Measurements from ENCODE around the gene NEDD4L. TPM values are rescaled to one million over a fixed set of nuclear protein-coding genes. Genes with fewer than 3 reads are reported as not detected.
A peak's percentile ranks its signal among the peaks of the same experiment; 100 is the strongest.

Gene NEDD4L
- total and polyA plus RNA-seq, 7 donors: 52.0 to 104 (median 57.4) TPM

- no peaks in the 10 kb centered on the region for H3K9me3 ChIP-seq
- WGBS, 2 donors: 76 to 82% methylated on average over 4 of the region's 4 CpGs
- TF ChIP-seq POLR2AphosphoS5 (IDR thresholded peaks at IDR 0.05) (no peak), EP300 (IDR thresholded peaks at IDR 0.05) (no peak), POLR2A (IDR thresholded peaks at IDR 0.05) (no peak)
- TF ChIP-seq, protein P1, sequence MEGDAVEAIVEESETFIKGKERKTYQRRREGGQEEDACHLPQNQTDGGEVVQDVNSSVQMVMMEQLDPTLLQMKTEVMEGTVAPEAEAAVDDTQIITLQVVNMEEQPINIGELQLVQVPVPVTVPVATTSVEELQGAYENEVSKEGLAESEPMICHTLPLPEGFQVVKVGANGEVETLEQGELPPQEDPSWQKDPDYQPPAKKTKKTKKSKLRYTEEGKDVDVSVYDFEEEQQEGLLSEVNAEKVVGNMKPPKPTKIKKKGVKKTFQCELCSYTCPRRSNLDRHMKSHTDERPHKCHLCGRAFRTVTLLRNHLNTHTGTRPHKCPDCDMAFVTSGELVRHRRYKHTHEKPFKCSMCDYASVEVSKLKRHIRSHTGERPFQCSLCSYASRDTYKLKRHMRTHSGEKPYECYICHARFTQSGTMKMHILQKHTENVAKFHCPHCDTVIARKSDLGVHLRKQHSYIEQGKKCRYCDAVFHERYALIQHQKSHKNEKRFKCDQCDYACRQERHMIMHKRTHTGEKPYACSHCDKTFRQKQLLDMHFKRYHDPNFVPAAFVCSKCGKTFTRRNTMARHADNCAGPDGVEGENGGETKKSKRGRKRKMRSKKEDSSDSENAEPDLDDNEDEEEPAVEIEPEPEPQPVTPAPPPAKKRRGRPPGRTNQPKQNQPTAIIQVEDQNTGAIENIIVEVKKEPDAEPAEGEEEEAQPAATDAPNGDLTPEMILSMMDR (IDR thresholded peaks at IDR 0.05): no peak
- intact Hi-C loops (cut with DNase I): loop anchor here (5.0 kb wide), 1 partner anchor 36 kb away; no protein-coding TSS in a partner anchor
- H3K4me1 ChIP-seq: peaks cover 0 to 41% (median 31%) of the 10 kb centered on the region in 4 donors
- no peaks in the 10 kb centered on the region for H3K27me3 ChIP-seq
- DNase-seq: no peak
- H3K4me3 ChIP-seq: no peak overlapping the region
- peak overlapping the region in 2 of 4 donors; percentile 50 to 73 for H3K27ac ChIP-seq
- no peaks in the 10 kb centered on the region for H3K36me3 ChIP-seq
Measured at GRCh38 chr18:58177896-58178470, 134.0 kb downstream of the NEDD4L start.

GRCh38 chr18:58178511-58178910, 134.5 kb downstream of the NEDD4L start:
- peaks cover 0 to 41% (median 31%) of the 10 kb centered on the region in 4 donors for H3K4me1 ChIP-seq
- 17 to 55% methylated on average over 8 of the region's 8 CpGs for WGBS, 2 donors
- intact Hi-C loops (cut with DNase I): loop anchor here (5.0 kb wide), 1 partner anchor 36 kb away; no protein-coding TSS in a partner anchor
- TF ChIP-seq, protein P1 (IDR thresholded peaks at IDR 0.05): no peak
- no peak for TF ChIP-seq POLR2A (IDR thresholded peaks at IDR 0.05)
- no peak for TF ChIP-seq POLR2AphosphoS5 (IDR thresholded peaks at IDR 0.05)
- TF ChIP-seq EP300 (IDR thresholded peaks at IDR 0.05): no peak
- DNase-seq: no peak
- H3K27me3 ChIP-seq: no peaks in the 10 kb centered on the region
- H3K9me3 ChIP-seq: no peaks in the 10 kb centered on the region
- H3K36me3 ChIP-seq: no peaks in the 10 kb centered on the region
- no peak overlapping the region for H3K4me3 ChIP-seq
- peak overlapping the region in 2 of 4 donors; percentile 3 to 50 for H3K27ac ChIP-seq

GRCh38 chr18:58180172-58180571, 136.1 kb downstream of the NEDD4L start:
- Histone ChIP-seq H3K27me3 (no peaks in the 10 kb centered on the region), H3K27ac (no peak overlapping the region), H3K4me3 (no peak overlapping the region), H3K36me3 (no peaks in the 10 kb centered on the region), H3K9me3 (no peaks in the 10 kb centered on the region), H3K4me1 (peaks cover 0 to 49% (median 35%) of the 10 kb centered on the region in 4 donors)
- intact Hi-C loops (cut with DNase I): loop anchor here (5.0 to 10.0 kb wide), 2 partner anchors 312 to 495 kb away; partner anchors contain the start of gene MALT1
- DNase-seq: no peak
- TF ChIP-seq, protein P1 (IDR thresholded peaks at IDR 0.05): no peak
- TF ChIP-seq POLR2A (IDR thresholded peaks at IDR 0.05): no peak
- no peak for TF ChIP-seq POLR2AphosphoS5 (IDR thresholded peaks at IDR 0.05)
- TF ChIP-seq EP300 (IDR thresholded peaks at IDR 0.05): no peak
- WGBS, 2 donors: 81 to 93% methylated on average over 16 of the region's 16 CpGs

- no peak overlapping the region for H3K4me3 ChIP-seq
- no peak for DNase-seq
- H3K36me3 ChIP-seq: no peaks in the 10 kb centered on the region
- TF ChIP-seq, protein P1 (IDR thresholded peaks at IDR 0.05): peak; percentile 65 to 87 (median 76)
- no peak for TF ChIP-seq POLR2A (IDR thresholded peaks at IDR 0.05)
- H3K9me3 ChIP-seq: no peaks in the 10 kb centered on the region
- H3K27me3 ChIP-seq: no peaks in the 10 kb centered on the region
- H3K4me1 ChIP-seq: peaks cover 0 to 56% (median 39%) of the 10 kb centered on the region in 4 donors
- WGBS, 2 donors: 10 to 39% methylated on average over 5 of the region's 5 CpGs
- intact Hi-C loops (cut with DNase I): loop anchor here (1.0 to 10.0 kb wide), 3 partner anchors 138 to 494 kb away; partner anchors contain the start of gene MALT1
- H3K27ac ChIP-seq: no peak overlapping the region
Measured at GRCh38 chr18:58180738-58181353, 136.8 kb downstream of the NEDD4L start.

Data from sigmoid colon (tissue), 7 donors.